HepG2 (cell line): ENCODE measurements around the gene CD81. TPM values are rescaled to one million over a fixed set of nuclear protein-coding genes. Genes with fewer than 3 reads are reported as not detected.

Experiments used
- ATAC-seq: fragments of 200-7000 bp; cut with Tn5 transposase; 3 replicates; pipeline ENCODE4 v1.9.1; 2020; ENCODE audit warnings: mild to moderate bottlenecking, moderate library complexity
- BruUV-seq: library from RNA; stranded (reverse); fragments of 400-500 nt; replicated peaks from 2 replicates; lab custom pipeline; 2021; lab: Mats Ljungman, UMichigan
- CTCF ChIA-PET: fragments of 300-600 bp; formaldehyde crosslinking; extraction: SDS; loops from one replicate; lab custom pipeline; 2021; ENCODE audit warnings: low total read pairs, inconsistent platforms, low intra/inter-chr PET ratio; lab: Yijun Ruan, JAX
- POLR2A ChIA-PET: fragments of 350-600 bp; sonication (Branson Sonifier 250); formaldehyde crosslinking; loops from one replicate; lab custom pipeline; 2020; ENCODE audit warnings: antibody characterized with exemption, inconsistent platforms; lab: Yijun Ruan, JAX
- DNase-seq: peaks from one replicate; pipeline ENCODE4 v3.0.0-alpha.2; 2015; ENCODE audit warnings: low spot score
- FAIRE-seq: peaks from 3 replicates; lab custom pipeline; 2011; peaks lifted over from hg19 to GRCh38; lab: Jason Lieb, UNC
- H2AFZ ChIP-seq: one replicate; pipeline ENCODE4 v1.6.1; 2011; ENCODE audit warnings: low read length, inconsistent platforms
- H3K27ac ChIP-seq: fragments of 300-600 bp; 3 replicates; pipeline ENCODE4 v1.8.0; 2011; ENCODE audit warnings: mixed run types, mild to moderate bottlenecking, mixed read lengths, low read length, inconsistent platforms; ENCODE audit not compliant: insufficient read depth; ENCODE audit errors: extremely low read length
- H3K27me3 ChIP-seq, 2 experiments: fragments of 200-600 bp in 1 of 2; 2 replicates in 1 of 2; 3 replicates in 1 of 2; pipeline versions ENCODE4 v1.6.0 to v1.8.0; 2011; ENCODE audit warnings: low read length in 2 of 2, mild to moderate bottlenecking in 2 of 2, moderate library complexity in 2 of 2, inconsistent platforms in 1 of 2; ENCODE audit not compliant: insufficient read depth in 2 of 2, control insufficient read depth in 1 of 2
- H3K36me3 ChIP-seq, 2 experiments: fragments of 200-600 bp in 1 of 2; replicated peaks in 1 of 2; 2 replicates in 1 of 2; 3 replicates in 1 of 2; pipeline versions ENCODE4 v1.5.1 to v1.8.0; 2011; ENCODE audit warnings: low read length in 2 of 2, inconsistent platforms in 1 of 2; ENCODE audit not compliant: insufficient read depth in 2 of 2, control insufficient read depth in 1 of 2
- H3K4me1 ChIP-seq: 2 replicates; pipeline ENCODE4 v1.5.1; 2012; ENCODE audit warnings: low read length, inconsistent platforms; ENCODE audit not compliant: insufficient read depth
- H3K4me2 ChIP-seq: 2 replicates; pipeline ENCODE4 v1.6.0; 2011; ENCODE audit warnings: low read depth, low read length, inconsistent platforms
- H3K4me3 ChIP-seq, 3 experiments: fragments of 200-600 bp in 1 of 3; sonication (generic), shearing (Covaris generic) in 1 of 3; replicated peaks in 1 of 3; 2 replicates each; pipeline ENCODE4 v1.5.1; 2011 to 2016; ENCODE audit warnings: low read length in 3 of 3, inconsistent platforms in 2 of 3, low read depth in 2 of 3, mild to moderate bottlenecking in 2 of 3, control low read depth in 1 of 3, mixed read lengths in 1 of 3; ENCODE audit not compliant: insufficient read depth in 1 of 3
- H3K79me2 ChIP-seq: one replicate; pipeline ENCODE4 v1.6.1; 2011; ENCODE audit warnings: low read length, inconsistent platforms; ENCODE audit not compliant: insufficient read depth
- H3K9ac ChIP-seq: 2 replicates; pipeline ENCODE4 v1.6.0; 2011; ENCODE audit warnings: mild to moderate bottlenecking, low read depth, low read length, inconsistent platforms; ENCODE audit not compliant: insufficient read depth
- H3K9me3 ChIP-seq: 2 replicates; pipeline ENCODE4 v1.5.1; 2012; ENCODE audit warnings: mild to moderate bottlenecking, low read length
- H4K20me1 ChIP-seq: 2 replicates; pipeline ENCODE4 v1.6.0; 2011; ENCODE audit warnings: inconsistent platforms, mild to moderate bottlenecking, low read length, moderate library complexity; ENCODE audit not compliant: insufficient read depth
- GTF3A ChIP-seq: sonication (generic); formaldehyde crosslinking; conservative IDR thresholded peaks from 2 replicates; pipeline ENCODE4 v1.4.0; 2020; ENCODE audit warnings: mild to moderate bottlenecking, missing genetic modification reagents
- MAFF ChIP-seq: IDR thresholded peaks from 2 replicates; pipeline ENCODE4 v1.6.1; 2011; ENCODE audit warnings: low read depth, low read length, improper control_type of control experiment
- NFKBIZ ChIP-seq: IDR thresholded peaks from 2 replicates; pipeline ENCODE4 v1.6.1; 2018; ENCODE audit warnings: missing genetic modification reagents, missing compliant biosample characterization
- RBM22 ChIP-seq: fragments of 200-400 bp; formaldehyde crosslinking; optimal IDR thresholded peaks from 2 replicates; pipeline ENCODE3; 2017; ENCODE audit warnings: mild to moderate bottlenecking, low read length, moderate library complexity
- ZBTB7B ChIP-seq: sonication (generic); formaldehyde crosslinking; IDR thresholded peaks from 2 replicates; pipeline ENCODE4 v1.4.0; 2020; ENCODE audit warnings: missing genetic modification reagents
- WGBS: methylation state at CpG from one replicate; pipeline ENCODE4 v1.1.6; 2017; ENCODE audit warnings: low lambda C conversion rate; 5-methylcytosine and 5-hydroxymethylcytosine counted together
- in situ Hi-C: cut with HindIII; loops from 2 replicates; pipeline ENCODE4 v1.10.0; 2017; ENCODE audit warnings: low pct_unique_long_range_greater_than_20kb; ENCODE audit not compliant: extremely low pct_ligation_motif_present
- intact Hi-C: fragments of 100-400 bp; cut with micrococcal nuclease; formaldehyde crosslinking; loops from one replicate; pipeline ENCODE4 v1.10.0; 2022; ENCODE audit not compliant: unreplicated experiment
- polyA plus RNA-seq, 8 experiments: library from polyadenylated mRNA; depleted of rRNA in 3 of 8; stranded (reverse) in 7 of 8; unstranded in 1 of 8; fragments of >200 nt; fragmentation: Illumina TruSeq in 4 of 8; extraction: Trizol in 4 of 8; gene quantifications; 2 replicates each; pipeline versions ENCODE4 v1.2.1 to v1.2.3, GENCODE V29; 2011 to 2016; ENCODE audit warnings: low read depth in 4 of 8, missing spikeins in 1 of 8, mixed read lengths in 1 of 8; ENCODE audit not compliant: insufficient read depth in 1 of 8
- total RNA-seq, 5 experiments: library from RNA; depleted of rRNA; stranded (reverse); fragments of >200 nt; fragmentation: Illumina TruSeq; extraction: Trizol; gene quantifications; 2 replicates each; pipeline ENCODE4 v1.2.3, GENCODE V29; 2016; ENCODE audit warnings: low read depth in 1 of 5
- TF ChIP-seq, protein P1 (sequence below): sonication (generic); formaldehyde crosslinking; IDR thresholded peaks from 2 replicates; pipeline ENCODE4 v1.4.0; 2020; ENCODE audit warnings: missing genetic modification reagents
- TF ChIP-seq, protein P2 (sequence below): IDR thresholded peaks from 2 replicates; pipeline ENCODE4 v1.6.1; 2018; ENCODE audit warnings: missing genetic modification reagents, mild to moderate bottlenecking, missing compliant biosample characterization
- TF ChIP-seq, protein P3 (sequence below): sonication (generic); formaldehyde crosslinking; IDR thresholded peaks from 2 replicates; pipeline ENCODE4 v1.5.1; 2020; ENCODE audit warnings: missing genetic modification reagents, mild to moderate bottlenecking, borderline replicate concordance

The CD81 gene
- total and polyA plus RNA-seq, 2 of the 13 experiments (the other 11 are each of a cell fraction or from before 2014, with no cell fraction given), result not detected

DNA sequence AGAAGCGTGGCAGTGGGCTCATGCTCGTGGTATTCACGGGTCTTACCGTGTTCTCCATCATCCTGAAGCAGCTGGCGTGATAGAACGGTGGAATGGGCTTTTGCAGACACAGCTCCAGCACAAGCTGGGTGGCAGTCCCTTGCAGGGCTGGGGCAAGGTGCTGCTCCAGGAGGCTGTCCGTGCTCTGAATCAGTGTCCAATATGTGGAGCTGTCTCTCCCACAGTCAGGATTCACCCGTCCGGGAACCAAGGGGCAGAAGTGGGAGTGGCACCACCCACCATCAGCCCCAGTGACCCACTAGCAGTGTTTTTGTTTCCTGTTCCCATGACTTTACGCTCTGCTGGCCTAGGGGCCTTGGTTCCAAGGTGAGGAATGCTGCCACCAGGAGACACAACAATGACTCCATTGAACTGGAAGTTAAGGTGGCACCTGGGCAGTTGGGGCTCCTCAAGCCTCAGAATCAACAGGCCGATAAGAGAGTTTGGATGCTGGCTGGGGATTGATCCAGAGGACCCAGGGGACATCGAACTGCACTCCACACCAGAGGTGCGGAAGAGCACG lies 16.9 kb upstream of the CD81 start:
- no peaks in the 10 kb centered on the region for H3K79me2 ChIP-seq
- ChIA-PET POLR2A (no interaction called here), CTCF (no interaction called here)
- no peaks in the 10 kb centered on the region for H3K9me3 ChIP-seq
- FAIRE-seq (no peak), DNase-seq (no peak), ATAC-seq (no peak)
- H4K20me1 ChIP-seq, result no peaks in the 10 kb centered on the region
- no peak overlapping the region for H2AFZ ChIP-seq
- H3K4me1 ChIP-seq, result no peaks in the 10 kb centered on the region
- H3K4me2 ChIP-seq, result no peak overlapping the region
- no peaks in the 10 kb centered on the region for H3K36me3 ChIP-seq
- in situ Hi-C loops (no loop called here), intact Hi-C loops (no loop called here)
- no peak overlapping the region for H3K4me3 ChIP-seq
- H3K27ac ChIP-seq, result no peak overlapping the region
- H3K9ac ChIP-seq, result no peak overlapping the region
- no TSS peak for BruUV-seq
- TF ChIP-seq, protein P1, sequence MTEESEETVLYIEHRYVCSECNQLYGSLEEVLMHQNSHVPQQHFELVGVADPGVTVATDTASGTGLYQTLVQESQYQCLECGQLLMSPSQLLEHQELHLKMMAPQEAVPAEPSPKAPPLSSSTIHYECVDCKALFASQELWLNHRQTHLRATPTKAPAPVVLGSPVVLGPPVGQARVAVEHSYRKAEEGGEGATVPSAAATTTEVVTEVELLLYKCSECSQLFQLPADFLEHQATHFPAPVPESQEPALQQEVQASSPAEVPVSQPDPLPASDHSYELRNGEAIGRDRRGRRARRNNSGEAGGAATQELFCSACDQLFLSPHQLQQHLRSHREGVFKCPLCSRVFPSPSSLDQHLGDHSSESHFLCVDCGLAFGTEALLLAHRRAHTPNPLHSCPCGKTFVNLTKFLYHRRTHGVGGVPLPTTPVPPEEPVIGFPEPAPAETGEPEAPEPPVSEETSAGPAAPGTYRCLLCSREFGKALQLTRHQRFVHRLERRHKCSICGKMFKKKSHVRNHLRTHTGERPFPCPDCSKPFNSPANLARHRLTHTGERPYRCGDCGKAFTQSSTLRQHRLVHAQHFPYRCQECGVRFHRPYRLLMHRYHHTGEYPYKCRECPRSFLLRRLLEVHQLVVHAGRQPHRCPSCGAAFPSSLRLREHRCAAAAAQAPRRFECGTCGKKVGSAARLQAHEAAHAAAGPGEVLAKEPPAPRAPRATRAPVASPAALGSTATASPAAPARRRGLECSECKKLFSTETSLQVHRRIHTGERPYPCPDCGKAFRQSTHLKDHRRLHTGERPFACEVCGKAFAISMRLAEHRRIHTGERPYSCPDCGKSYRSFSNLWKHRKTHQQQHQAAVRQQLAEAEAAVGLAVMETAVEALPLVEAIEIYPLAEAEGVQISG (CRISPR knock-in tag), result no peak
- WGBS, result 9% methylated on average over 8 of the region's 14 CpGs
- peaks cover 16 to 78% of the 10 kb centered on the region in 2 experiments for H3K27me3 ChIP-seq

DNA sequence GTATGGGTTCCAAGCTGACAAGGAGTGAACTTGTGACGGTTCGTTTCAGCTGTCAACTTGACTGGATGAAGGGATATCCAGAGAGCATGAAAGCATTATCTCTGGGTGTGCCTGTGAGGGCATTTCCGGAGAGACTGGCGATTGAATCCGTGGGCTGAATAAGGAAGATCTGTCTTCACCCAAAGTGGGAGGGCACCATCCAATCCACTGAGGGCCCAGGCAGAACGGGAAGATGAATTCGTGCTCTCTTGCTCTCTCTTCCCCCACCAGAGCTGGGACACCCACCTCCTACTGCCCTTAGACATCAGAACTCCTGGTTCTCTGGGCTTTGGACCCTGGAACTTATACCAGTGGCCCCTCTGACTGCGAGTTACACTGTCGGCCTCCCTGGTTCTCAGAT lies 15.5 kb upstream of the CD81 start:
- FAIRE-seq (no peak), ATAC-seq (no peak), DNase-seq (no peak)
- no peaks in the 10 kb centered on the region for H4K20me1 ChIP-seq
- H3K9ac ChIP-seq, result no peak overlapping the region
- ChIA-PET POLR2A (no interaction called here), CTCF (no interaction called here)
- H3K27me3 ChIP-seq, result peaks cover 18 to 82% of the 10 kb centered on the region in 2 experiments
- no peak overlapping the region for H3K4me3 ChIP-seq
- no peaks in the 10 kb centered on the region for H3K4me1 ChIP-seq
- no peaks in the 10 kb centered on the region for H3K36me3 ChIP-seq
- TF ChIP-seq ZBTB7B (CRISPR knock-in tag) (no peak), NFKBIZ (CRISPR knock-in tag) (no peak), GTF3A (CRISPR knock-in tag) (no peak), MAFF (no peak), RBM22 (no peak)
- TF ChIP-seq, protein P2, sequence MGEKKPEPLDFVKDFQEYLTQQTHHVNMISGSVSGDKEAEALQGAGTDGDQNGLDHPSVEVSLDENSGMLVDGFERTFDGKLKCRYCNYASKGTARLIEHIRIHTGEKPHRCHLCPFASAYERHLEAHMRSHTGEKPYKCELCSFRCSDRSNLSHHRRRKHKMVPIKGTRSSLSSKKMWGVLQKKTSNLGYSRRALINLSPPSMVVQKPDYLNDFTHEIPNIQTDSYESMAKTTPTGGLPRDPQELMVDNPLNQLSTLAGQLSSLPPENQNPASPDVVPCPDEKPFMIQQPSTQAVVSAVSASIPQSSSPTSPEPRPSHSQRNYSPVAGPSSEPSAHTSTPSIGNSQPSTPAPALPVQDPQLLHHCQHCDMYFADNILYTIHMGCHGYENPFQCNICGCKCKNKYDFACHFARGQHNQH (CRISPR knock-in tag), result no peak
- TF ChIP-seq, protein P3, sequence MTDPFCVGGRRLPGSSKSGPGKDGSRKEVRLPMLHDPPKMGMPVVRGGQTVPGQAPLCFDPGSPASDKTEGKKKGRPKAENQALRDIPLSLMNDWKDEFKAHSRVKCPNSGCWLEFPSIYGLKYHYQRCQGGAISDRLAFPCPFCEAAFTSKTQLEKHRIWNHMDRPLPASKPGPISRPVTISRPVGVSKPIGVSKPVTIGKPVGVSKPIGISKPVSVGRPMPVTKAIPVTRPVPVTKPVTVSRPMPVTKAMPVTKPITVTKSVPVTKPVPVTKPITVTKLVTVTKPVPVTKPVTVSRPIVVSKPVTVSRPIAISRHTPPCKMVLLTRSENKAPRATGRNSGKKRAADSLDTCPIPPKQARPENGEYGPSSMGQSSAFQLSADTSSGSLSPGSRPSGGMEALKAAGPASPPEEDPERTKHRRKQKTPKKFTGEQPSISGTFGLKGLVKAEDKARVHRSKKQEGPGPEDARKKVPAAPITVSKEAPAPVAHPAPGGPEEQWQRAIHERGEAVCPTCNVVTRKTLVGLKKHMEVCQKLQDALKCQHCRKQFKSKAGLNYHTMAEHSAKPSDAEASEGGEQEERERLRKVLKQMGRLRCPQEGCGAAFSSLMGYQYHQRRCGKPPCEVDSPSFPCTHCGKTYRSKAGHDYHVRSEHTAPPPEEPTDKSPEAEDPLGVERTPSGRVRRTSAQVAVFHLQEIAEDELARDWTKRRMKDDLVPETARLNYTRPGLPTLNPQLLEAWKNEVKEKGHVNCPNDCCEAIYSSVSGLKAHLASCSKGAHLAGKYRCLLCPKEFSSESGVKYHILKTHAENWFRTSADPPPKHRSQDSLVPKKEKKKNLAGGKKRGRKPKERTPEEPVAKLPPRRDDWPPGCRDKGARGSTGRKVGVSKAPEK (CRISPR knock-in tag), result no peak
- WGBS, result 3% methylated on average over 5 of the region's 9 CpGs
- H3K79me2 ChIP-seq, result no peaks in the 10 kb centered on the region
- BruUV-seq, result no TSS peak
- no peak overlapping the region for H2AFZ ChIP-seq
- no peaks in the 10 kb centered on the region for H3K9me3 ChIP-seq
- H3K27ac ChIP-seq, result no peak overlapping the region
- intact Hi-C loops (no loop called here), in situ Hi-C loops (no loop called here)
- no peak overlapping the region for H3K4me2 ChIP-seq
